ENCODE data around the gene SLC25A19.

DNA sequence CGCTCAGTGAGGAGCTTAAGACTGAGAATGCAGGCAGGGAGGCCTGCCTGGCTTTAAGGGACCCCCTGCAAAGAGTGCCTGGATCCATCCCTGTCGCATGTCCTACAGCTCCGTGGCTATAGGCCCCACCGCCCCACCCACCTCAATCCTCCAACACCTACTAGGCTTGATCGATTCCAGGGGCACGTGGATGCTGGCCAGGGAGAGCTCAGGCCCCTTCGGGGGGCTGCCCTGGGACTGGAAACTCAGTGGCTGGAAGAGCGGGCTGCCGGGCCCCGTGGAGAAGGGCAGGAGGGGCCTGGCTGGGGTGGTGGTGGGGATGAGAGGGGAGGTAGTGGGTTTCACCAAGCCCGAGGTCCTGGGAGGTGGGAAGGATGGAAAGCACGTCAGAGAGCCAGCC lies 50.0 kb downstream of the SLC25A19 start:
- TF ChIP-seq, protein P1, sequence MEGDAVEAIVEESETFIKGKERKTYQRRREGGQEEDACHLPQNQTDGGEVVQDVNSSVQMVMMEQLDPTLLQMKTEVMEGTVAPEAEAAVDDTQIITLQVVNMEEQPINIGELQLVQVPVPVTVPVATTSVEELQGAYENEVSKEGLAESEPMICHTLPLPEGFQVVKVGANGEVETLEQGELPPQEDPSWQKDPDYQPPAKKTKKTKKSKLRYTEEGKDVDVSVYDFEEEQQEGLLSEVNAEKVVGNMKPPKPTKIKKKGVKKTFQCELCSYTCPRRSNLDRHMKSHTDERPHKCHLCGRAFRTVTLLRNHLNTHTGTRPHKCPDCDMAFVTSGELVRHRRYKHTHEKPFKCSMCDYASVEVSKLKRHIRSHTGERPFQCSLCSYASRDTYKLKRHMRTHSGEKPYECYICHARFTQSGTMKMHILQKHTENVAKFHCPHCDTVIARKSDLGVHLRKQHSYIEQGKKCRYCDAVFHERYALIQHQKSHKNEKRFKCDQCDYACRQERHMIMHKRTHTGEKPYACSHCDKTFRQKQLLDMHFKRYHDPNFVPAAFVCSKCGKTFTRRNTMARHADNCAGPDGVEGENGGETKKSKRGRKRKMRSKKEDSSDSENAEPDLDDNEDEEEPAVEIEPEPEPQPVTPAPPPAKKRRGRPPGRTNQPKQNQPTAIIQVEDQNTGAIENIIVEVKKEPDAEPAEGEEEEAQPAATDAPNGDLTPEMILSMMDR (conservative IDR thresholded peaks at IDR 0.05), result no peak
- no peak for TF ChIP-seq EZH2 (IDR thresholded peaks at IDR 0.05; ENCODE audit: low read depth)

Measured in PC-9 (cell line).